H54 (cell line): Measurements from ENCODE around the gene SCARB1.

Experiments
- DNase-seq: peaks from one replicate; pipeline ENCODE4 v3.0.0; 2011; ENCODE audit warnings: low spot score, mixed read lengths; ENCODE audit not compliant: insufficient read length
- FAIRE-seq: peaks from 3 replicates; lab custom pipeline; 2011; peaks lifted over from hg19 to GRCh38; lab: Jason Lieb, UNC
- POLR2A ChIP-seq: IDR thresholded peaks from 2 replicates; pipeline ENCODE4 v1.6.1; 2011; ENCODE audit warnings: low read depth, mild to moderate bottlenecking, low read length

Gene SCARB1

GRCh38 chr12:124737040-124737419 lies 126.6 kb downstream of the SCARB1 start:
- DNase-seq (no peak), FAIRE-seq (no peak)
- TF ChIP-seq POLR2A = no peak

GRCh38 chr12:124736115-124737039 lies 127.3 kb downstream of the SCARB1 start:
- DNase-seq (no peak), FAIRE-seq (no peak)
- no peak for TF ChIP-seq POLR2A

- DNase-seq = no peak
- no peak for TF ChIP-seq POLR2A
- no peak for FAIRE-seq
Measured at GRCh38 chr12:124734224-124734788, 129.4 kb downstream of the SCARB1 start.

- DNase-seq (no peak), FAIRE-seq (no peak)
- no peak for TF ChIP-seq POLR2A
Measured at GRCh38 chr12:124733086-124733485, 130.6 kb downstream of the SCARB1 start.

- TF ChIP-seq POLR2A = no peak
- FAIRE-seq = no peak
- no peak for DNase-seq
Measured at GRCh38 chr12:124732275-124733075, 131.2 kb downstream of the SCARB1 start.

- DNase-seq (no peak), FAIRE-seq (no peak)
- TF ChIP-seq POLR2A = no peak
Measured at GRCh38 chr12:124731869-124732268, 131.8 kb downstream of the SCARB1 start.

- no peak for FAIRE-seq
- DNase-seq = no peak
- no peak for TF ChIP-seq POLR2A
Measured at GRCh38 chr12:124730455-124730932, 133.2 kb downstream of the SCARB1 start.

GRCh38 chr12:124727922-124728321 lies 135.7 kb downstream of the SCARB1 start:
- DNase-seq (no peak), FAIRE-seq (no peak)
- no peak for TF ChIP-seq POLR2A

- TF ChIP-seq POLR2A = no peak
- FAIRE-seq (peak; percentile 11), DNase-seq (peak; percentile 65)
Measured at GRCh38 chr12:124727264-124727800, 136.3 kb downstream of the SCARB1 start.
